Tibial nerve (tissue), 4 donors: ENCODE results near the gene SPATA21. TPM values are rescaled to one million over a fixed set of nuclear protein-coding genes. Genes with fewer than 3 reads are reported as not detected.
"Not testable (repeated sequence)": the region's sequence is repeated elsewhere in the genome, so short reads cannot be mapped to it uniquely, and the experiment has no call there.

Experiments used
- DNase-seq, 2 donors: peaks; one replicate each; pipeline ENCODE4 v3.0.0-alpha.2; 2019; ENCODE audit warnings: low spot score in 2 of 2
- H3K27ac ChIP-seq, 4 donors: fragments of 200-600 bp; sonication (generic) in 3 of 4; one replicate each; pipeline ENCODE4 v1.5.1; 2017 to 2019; ENCODE audit warnings: mild to moderate bottlenecking in 1 of 4
- H3K27me3 ChIP-seq, 2 donors: fragments of 200-600 bp; sonication (generic) in 1 of 2; one replicate each; pipeline versions ENCODE4 v1.5.1 to v1.6.0; 2017 to 2019
- H3K36me3 ChIP-seq, 3 donors: fragments of 200-600 bp; sonication (generic); one replicate each; pipeline ENCODE4 v1.5.1; 2018 to 2019
- H3K4me1 ChIP-seq, 4 donors: fragments of 200-600 bp; sonication (generic) in 3 of 4; one replicate each; pipeline ENCODE4 v1.5.1; 2017 to 2019
- H3K4me3 ChIP-seq, 4 donors: fragments of 200-600 bp; sonication (generic) in 3 of 4; one replicate each; pipeline ENCODE4 v1.5.1; 2017 to 2019; ENCODE audit warnings: mild to moderate bottlenecking in 1 of 4, moderate library complexity in 1 of 4
- H3K9me3 ChIP-seq, 4 donors: fragments of 200-600 bp; sonication (generic) in 3 of 4; one replicate each; pipeline ENCODE4 v1.5.1; 2017 to 2019
- CTCF ChIP-seq, 5 experiments: fragments of 200-600 bp in 3 of 5; fragments of 450-650 bp in 2 of 5; sonication (generic) in 3 of 5; IDR thresholded peaks; one replicate each; pipeline ENCODE4 v1.5.1; 2016 to 2019; ENCODE audit warnings: antibody characterized with exemption in 5 of 5, mild to moderate bottlenecking in 3 of 5, moderate library complexity in 2 of 5
- EP300 ChIP-seq, 2 donors: sonication (generic); formaldehyde crosslinking; IDR thresholded peaks; one replicate each; pipeline ENCODE4 v1.6.1; 2017; ENCODE audit warnings: antibody characterized with exemption in 2 of 2, mild to moderate bottlenecking in 1 of 2
- POLR2A ChIP-seq, 2 donors: fragments of 450-650 bp; IDR thresholded peaks; one replicate each; pipeline ENCODE4 v1.6.1; 2017; ENCODE audit warnings: antibody characterized with exemption in 2 of 2, mild to moderate bottlenecking in 2 of 2, moderate library complexity in 2 of 2
- WGBS, 2 donors: methylation state at CpG; one replicate each; pipeline ENCODE4 v1.1.5; 2018; 5-methylcytosine and 5-hydroxymethylcytosine counted together
- total RNA-seq, 4 donors: library from RNA; depleted of rRNA; stranded (reverse); fragments of >200 nt; gene quantifications; one replicate each; pipeline ENCODE4 v1.1.0, GENCODE V29; 2016

The SPATA21 gene
- total RNA-seq, 4 donors from 2014 or later = not detected

GRCh38 chr1:16462773-16463330, 25.6 kb upstream of the SPATA21 start:
- no peak for DNase-seq
- Histone ChIP-seq H3K27ac (no peak overlapping the region), H3K4me1 (no peaks in the 10 kb centered on the region), H3K27me3 (no peaks in the 10 kb centered on the region), H3K4me3 (no peak overlapping the region), H3K9me3 (no peaks in the 10 kb centered on the region), H3K36me3 (peaks cover 0 to 84% (median 11%) of the 10 kb centered on the region in 3 donors)
- 88 to 92% methylated on average over 7 of the region's 7 CpGs for WGBS, 2 donors
- TF ChIP-seq CTCF (IDR thresholded peaks at IDR 0.05) (no peak), POLR2A (IDR thresholded peaks at IDR 0.05) (no peak), EP300 (IDR thresholded peaks at IDR 0.05) (no peak)

- TF ChIP-seq CTCF (IDR thresholded peaks at IDR 0.05) (no peak), EP300 (IDR thresholded peaks at IDR 0.05) (no peak), POLR2A (IDR thresholded peaks at IDR 0.05) (no peak)
Measured at GRCh38 chr1:16461681-16462080, 24.5 kb upstream of the SPATA21 start.

GRCh38 chr1:16459352-16459925, 22.2 kb upstream of the SPATA21 start:
- TF ChIP-seq EP300 (IDR thresholded peaks at IDR 0.05) = no peak
- no peak for DNase-seq
- Histone ChIP-seq H3K4me3 (no peak overlapping the region), H3K36me3 (peaks cover 0 to 99% (median 20%) of the 10 kb centered on the region in 3 donors), H3K27me3 (no peaks in the 10 kb centered on the region), H3K9me3 (no peaks in the 10 kb centered on the region), H3K27ac (no peak overlapping the region), H3K4me1 (no peaks in the 10 kb centered on the region)
- 86 to 88% methylated on average over 6 of the region's 6 CpGs for WGBS, 2 donors

More at GRCh38 chr1:16461681-16462080, 24.5 kb upstream of the SPATA21 start:
- Histone ChIP-seq H3K27ac (no peak overlapping the region), H3K27me3 (no peaks in the 10 kb centered on the region), H3K4me3 (no peak overlapping the region), H3K36me3 (peaks cover 0 to 96% (median 14%) of the 10 kb centered on the region in 3 donors), H3K9me3 (no peaks in the 10 kb centered on the region), H3K4me1 (no peaks in the 10 kb centered on the region)
- 92 to 95% methylated on average over 3 of the region's 3 CpGs for WGBS, 2 donors
- DNase-seq = no peak

- H3K36me3 ChIP-seq = peaks cover 0 to 100% (median 20%) of the 10 kb centered on the region in 3 donors
- H3K27ac ChIP-seq = peak overlapping the region in 1 of 4 donors; percentile 33
- 74 to 79% methylated on average over 6 of the region's 6 CpGs for WGBS, 2 donors
- H3K9me3 ChIP-seq = no peaks in the 10 kb centered on the region
- H3K4me1 ChIP-seq = no peaks in the 10 kb centered on the region
- no peak overlapping the region for H3K4me3 ChIP-seq
- no peak for DNase-seq
- no peaks in the 10 kb centered on the region for H3K27me3 ChIP-seq
- no peak for TF ChIP-seq POLR2A (IDR thresholded peaks at IDR 0.05)
- no peak for TF ChIP-seq EP300 (IDR thresholded peaks at IDR 0.05)
- no peak for TF ChIP-seq CTCF (IDR thresholded peaks at IDR 0.05)
Measured at GRCh38 chr1:16458831-16459230, 21.6 kb upstream of the SPATA21 start.

GRCh38 chr1:16456151-16456550, 18.9 kb upstream of the SPATA21 start:
- H3K4me1 ChIP-seq, H3K9me3 ChIP-seq, H3K4me3 ChIP-seq, H3K27me3 ChIP-seq, DNase-seq, H3K27ac ChIP-seq: not testable (repeated sequence)
- H3K36me3 ChIP-seq = peaks cover 0 to 100% (median 37%) of the 10 kb centered on the region in 3 donors
- 86 to 89% methylated on average over 10 of the region's 10 CpGs for WGBS, 2 donors

- not testable (repeated sequence) for H3K9me3 ChIP-seq, H3K27me3 ChIP-seq, H3K27ac ChIP-seq, DNase-seq, H3K4me3 ChIP-seq, H3K4me1 ChIP-seq
- WGBS, 2 donors = 73 to 81% methylated on average over 3 of the region's 3 CpGs
- peaks cover 0 to 100% (median 37%) of the 10 kb centered on the region in 3 donors for H3K36me3 ChIP-seq
Measured at GRCh38 chr1:16454909-16455308, 17.7 kb upstream of the SPATA21 start.
